Choroid plexus epithelial cell (primary cell): Measurements from ENCODE around the gene MIOX.

Experiments
- DNase-seq: peaks from one replicate; pipeline ENCODE4 v3.0.0-alpha.2; 2010; ENCODE audit warnings: low read depth
- H3K4me3 ChIP-seq: 2 replicates; pipeline ENCODE4 v1.5.1; 2011; ENCODE audit warnings: low read depth, mild to moderate bottlenecking, control low read depth, low read length, moderate library complexity
- TF ChIP-seq, protein P1 (sequence below): conservative IDR thresholded peaks from 2 replicates; pipeline ENCODE4 v1.5.1; 2011; ENCODE audit warnings: low read depth, mild to moderate bottlenecking, control low read depth, inconsistent platforms, low read length, moderate library complexity

MIOX gene

DNA sequence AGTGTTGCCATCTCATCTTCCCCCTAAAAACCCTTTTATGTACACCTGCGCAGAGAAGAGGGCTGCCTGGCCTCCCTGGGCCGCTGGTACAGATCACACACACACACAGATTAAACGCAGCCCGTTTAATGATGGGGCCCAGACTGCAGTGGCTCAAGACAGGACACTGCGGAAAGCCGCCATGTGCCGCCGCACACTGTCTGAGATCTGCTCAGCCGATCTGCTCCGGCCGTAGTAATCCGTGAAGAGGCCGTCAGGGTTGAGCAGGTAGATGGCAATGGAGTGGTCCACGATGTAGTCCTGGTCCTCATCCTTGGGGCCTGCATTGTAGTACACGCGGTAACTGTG is 36.8 kb downstream of the MIOX start:
- TF ChIP-seq, protein P1, sequence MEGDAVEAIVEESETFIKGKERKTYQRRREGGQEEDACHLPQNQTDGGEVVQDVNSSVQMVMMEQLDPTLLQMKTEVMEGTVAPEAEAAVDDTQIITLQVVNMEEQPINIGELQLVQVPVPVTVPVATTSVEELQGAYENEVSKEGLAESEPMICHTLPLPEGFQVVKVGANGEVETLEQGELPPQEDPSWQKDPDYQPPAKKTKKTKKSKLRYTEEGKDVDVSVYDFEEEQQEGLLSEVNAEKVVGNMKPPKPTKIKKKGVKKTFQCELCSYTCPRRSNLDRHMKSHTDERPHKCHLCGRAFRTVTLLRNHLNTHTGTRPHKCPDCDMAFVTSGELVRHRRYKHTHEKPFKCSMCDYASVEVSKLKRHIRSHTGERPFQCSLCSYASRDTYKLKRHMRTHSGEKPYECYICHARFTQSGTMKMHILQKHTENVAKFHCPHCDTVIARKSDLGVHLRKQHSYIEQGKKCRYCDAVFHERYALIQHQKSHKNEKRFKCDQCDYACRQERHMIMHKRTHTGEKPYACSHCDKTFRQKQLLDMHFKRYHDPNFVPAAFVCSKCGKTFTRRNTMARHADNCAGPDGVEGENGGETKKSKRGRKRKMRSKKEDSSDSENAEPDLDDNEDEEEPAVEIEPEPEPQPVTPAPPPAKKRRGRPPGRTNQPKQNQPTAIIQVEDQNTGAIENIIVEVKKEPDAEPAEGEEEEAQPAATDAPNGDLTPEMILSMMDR, result no peak
- H3K4me3 ChIP-seq, result no peak overlapping the region
- DNase-seq, result no peak

GRCh38 chr22:50523806-50524675 is 37.4 kb downstream of the MIOX start:
- TF ChIP-seq, protein P1, result no peak
- peak overlapping the region; percentile 84 for H3K4me3 ChIP-seq
- no peak for DNase-seq

DNA sequence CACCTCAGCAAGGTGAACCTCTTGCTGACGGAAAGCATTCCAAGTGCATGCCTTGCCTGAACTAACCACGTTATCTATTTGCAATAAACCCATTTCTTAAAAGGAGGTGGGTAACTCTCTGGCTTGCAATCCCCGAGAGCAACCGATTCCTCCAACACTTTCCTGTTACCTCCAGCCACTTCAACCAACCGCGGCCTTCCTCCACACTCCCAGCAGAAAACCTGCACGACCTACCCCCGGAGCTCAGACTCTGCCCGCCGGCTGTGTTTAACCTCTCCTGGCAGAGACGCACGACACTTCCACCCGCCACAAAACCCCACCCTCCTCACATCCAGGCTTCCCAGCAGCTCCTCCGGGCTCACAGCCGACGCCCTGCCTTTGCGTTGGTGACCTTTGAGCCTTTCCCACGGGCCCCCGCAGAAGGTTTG is 38.0 kb downstream of the MIOX start:
- no peak for DNase-seq
- TF ChIP-seq, protein P1, result no peak
- peak overlapping the region; percentile 84 for H3K4me3 ChIP-seq

- TF ChIP-seq, protein P1, result peak; percentile 53
- peak; percentile 98 for DNase-seq
- peak within 1 kb of the TSS; percentile 84 for H3K4me3 ChIP-seq
These were observed 38.6 kb downstream of the MIOX start, which contains the start of gene SCO2 for GRCh38 chr22:50525104-50525857. SCO2 (minus strand) TSS chr22:50525598; CDS start chr22:50524411, 1,187 bp downstream.

DNA sequence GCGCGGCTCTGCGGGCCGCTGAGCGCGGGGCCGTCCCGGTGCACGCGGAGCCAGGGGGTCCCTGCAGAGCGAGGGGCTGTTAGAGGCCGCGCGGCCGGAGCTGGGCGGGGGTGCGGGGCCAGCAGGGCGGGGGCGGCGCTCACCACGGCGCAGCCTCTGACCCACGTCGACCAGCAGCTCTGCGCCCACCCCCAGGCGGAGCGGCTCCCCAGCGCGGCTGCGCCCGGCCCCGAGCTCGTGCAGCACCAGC is 39.1 kb downstream of the MIOX start:
- TF ChIP-seq, protein P1, result no peak
- peak overlapping the region; percentile 84 for H3K4me3 ChIP-seq
- DNase-seq, result no peak

DNA sequence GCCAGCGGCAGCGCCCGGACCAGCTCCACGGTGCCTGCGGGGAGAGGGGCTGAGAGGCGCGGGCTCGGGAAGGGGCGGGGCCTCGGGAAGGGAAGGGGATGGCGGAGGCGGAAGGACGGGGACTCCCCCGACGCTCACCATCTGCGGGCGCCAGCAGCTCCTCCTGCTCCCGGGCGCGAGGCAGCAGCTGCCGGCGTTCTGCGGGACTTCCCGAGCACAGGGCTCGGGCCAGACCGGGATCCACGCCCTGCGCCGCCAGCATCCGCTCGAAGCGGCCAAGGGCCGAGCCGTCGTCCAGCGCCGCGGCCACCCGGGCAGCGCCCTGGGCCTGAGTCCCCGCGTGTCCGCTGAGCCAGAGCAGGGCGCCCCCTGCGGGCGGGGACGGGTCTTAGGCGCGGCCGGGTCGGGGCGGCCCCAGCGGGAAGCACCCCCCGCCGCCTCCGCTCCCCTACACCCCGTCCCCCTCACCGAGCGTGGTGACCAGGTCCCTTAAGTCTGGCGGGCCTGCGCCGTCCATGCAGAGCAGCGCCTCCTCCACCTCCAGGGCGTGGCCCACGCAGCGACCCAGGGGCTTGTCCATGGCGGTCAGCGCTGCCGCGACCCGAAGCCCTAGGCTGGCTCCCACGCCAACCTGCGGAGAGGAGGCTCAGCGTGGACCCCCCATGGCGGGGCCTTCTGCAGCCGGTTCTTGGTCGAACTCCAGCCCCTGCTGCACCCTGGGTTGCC is 39.6 kb downstream of the MIOX start:
- TF ChIP-seq, protein P1, result peak; percentile 33
- H3K4me3 ChIP-seq, result peak overlapping the region; percentile 84
- DNase-seq, result peak; percentile 83
